Body of pancreas (tissue), 4 donors: Measurements from ENCODE around the gene MYRIP. TPM values are rescaled to one million over a fixed set of nuclear protein-coding genes. Genes with fewer than 3 reads are reported as not detected.

Experiments
- ATAC-seq: fragments of 150-250 bp; one replicate; pipeline ENCODE4 v1.9.1; 2016
- DNase-seq, 4 donors: peaks; one replicate each; pipeline ENCODE4 v3.0.0-alpha.2; 2019
- H3K27ac ChIP-seq, 4 donors: fragments of 200-600 bp; sonication (generic); 1 replicate in 3 of 4; 2 replicates in 1 of 4; pipeline versions ENCODE4 v1.5.1 to v1.6.1; 2016 to 2019; ENCODE audit warnings: mild to moderate bottlenecking in 1 of 4, mixed read lengths in 1 of 4, moderate library complexity in 1 of 4
- H3K27me3 ChIP-seq, 2 donors: fragments of 200-600 bp; sonication (generic); one replicate each; pipeline ENCODE4 v1.6.0; 2016; ENCODE audit warnings: mild to moderate bottlenecking in 1 of 2
- H3K36me3 ChIP-seq, 2 donors: fragments of 200-600 bp; sonication (generic); replicated peaks in 1 of 2; 2 replicates each; pipeline ENCODE4 v1.5.1; 2016; ENCODE audit warnings: low read depth in 2 of 2; ENCODE audit not compliant: insufficient read depth in 1 of 2
- H3K4me1 ChIP-seq: fragments of 200-600 bp; sonication (generic); one replicate; pipeline ENCODE4 v1.6.0; 2016
- H3K4me3 ChIP-seq, 2 donors: fragments of 200-600 bp; sonication (generic); 1 replicate in 1 of 2; 2 replicates in 1 of 2; pipeline ENCODE4 v1.5.1; 2016 to 2019
- H3K9me3 ChIP-seq, 3 donors: fragments of 200-600 bp; sonication (generic); 1 replicate in 2 of 3; 2 replicates in 1 of 3; pipeline ENCODE4 v1.5.1; 2016
- CTCF ChIP-seq, 7 experiments: fragments of 450-650 bp in 4 of 7; fragments of 200-600 bp in 3 of 7; sonication (generic) in 3 of 7; IDR thresholded peaks; one replicate each; pipeline ENCODE4 v1.5.1; 2016 to 2019; ENCODE audit warnings: antibody characterized with exemption in 7 of 7
- POLR2A ChIP-seq, 3 donors: fragments of 450-650 bp; IDR thresholded peaks; one replicate each; pipeline ENCODE4 v1.6.1; 2016; ENCODE audit warnings: antibody characterized with exemption in 3 of 3, mild to moderate bottlenecking in 2 of 3
- WGBS, 2 donors: methylation state at CpG; one replicate each; pipeline ENCODE4 v1.1.5; 2017; 5-methylcytosine and 5-hydroxymethylcytosine counted together
- intact Hi-C: fragments of 100-400 bp; cut with DNase I; formaldehyde crosslinking; loops from one replicate; pipeline ENCODE4 v1.15.1; 2023
- total RNA-seq, 2 donors: library from RNA; depleted of rRNA; stranded (reverse); fragments of >200 nt; gene quantifications; one replicate each; pipeline ENCODE4 v1.1.0, GENCODE V29; 2016

Gene MYRIP
- total RNA-seq, 2 donors from 2014 or later, result 5.2 to 12.5 TPM

- H3K4me1 ChIP-seq, result no peaks in the 10 kb centered on the region
- no peak overlapping the region for H3K4me3 ChIP-seq
- DNase-seq (no peak), ATAC-seq (no peak)
- WGBS, 2 donors, result 83 to 100% methylated on average over 1 to 3 of the region's 3 CpGs
- H3K27ac ChIP-seq, result no peak overlapping the region
- TF ChIP-seq POLR2A (IDR thresholded peaks at IDR 0.05), result no peak
- TF ChIP-seq CTCF (IDR thresholded peaks at IDR 0.05), result no peak
- H3K36me3 ChIP-seq, result no peaks in the 10 kb centered on the region
- intact Hi-C loops, result no loop called here
- no peaks in the 10 kb centered on the region for H3K9me3 ChIP-seq
- H3K27me3 ChIP-seq, result no peaks in the 10 kb centered on the region
Measured at GRCh38 chr3:39989746-39990145, 180.3 kb downstream of the MYRIP start.

GRCh38 chr3:39990532-39990931, 181.1 kb downstream of the MYRIP start:
- ATAC-seq (peak; percentile 62), DNase-seq (peak; percentile 28 to 61 (median 57))
- intact Hi-C loops, result no loop called here
- Histone ChIP-seq H3K4me1 (no peaks in the 10 kb centered on the region), H3K4me3 (no peak overlapping the region), H3K36me3 (no peaks in the 10 kb centered on the region), H3K27ac (no peak overlapping the region), H3K27me3 (no peaks in the 10 kb centered on the region), H3K9me3 (no peaks in the 10 kb centered on the region)
- 36 to 42% methylated on average over 1 of the region's 1 CpG for WGBS, 2 donors
- no peak for TF ChIP-seq POLR2A (IDR thresholded peaks at IDR 0.05)
- peak; percentile 37 to 70 (median 60) for TF ChIP-seq CTCF (IDR thresholded peaks at IDR 0.05)

GRCh38 chr3:40008796-40009195, 199.4 kb downstream of the MYRIP start:
- peaks cover 4% of the 10 kb centered on the region for H3K4me1 ChIP-seq
- TF ChIP-seq CTCF (IDR thresholded peaks at IDR 0.05) (no peak), POLR2A (IDR thresholded peaks at IDR 0.05) (no peak)
- 89 to 97% methylated on average over 3 of the region's 3 CpGs for WGBS, 2 donors

GRCh38 chr3:40009991-40010390, 200.6 kb downstream of the MYRIP start:
- intact Hi-C loops, result no loop called here
- Histone ChIP-seq H3K36me3 (no peaks in the 10 kb centered on the region), H3K9me3 (no peaks in the 10 kb centered on the region), H3K4me1 (peaks cover 4% of the 10 kb centered on the region), H3K27ac (no peak overlapping the region), H3K4me3 (no peak overlapping the region), H3K27me3 (no peaks in the 10 kb centered on the region)
- WGBS, 2 donors, result 75 to 87% methylated on average over 2 of the region's 2 CpGs
- TF ChIP-seq CTCF (IDR thresholded peaks at IDR 0.05), result no peak
- no peak for TF ChIP-seq POLR2A (IDR thresholded peaks at IDR 0.05)
- DNase-seq, result no peak
- no peak for ATAC-seq

More at GRCh38 chr3:40008796-40009195, 199.4 kb downstream of the MYRIP start:
- Histone ChIP-seq H3K9me3 (no peaks in the 10 kb centered on the region), H3K36me3 (no peaks in the 10 kb centered on the region), H3K27ac (no peak overlapping the region), H3K4me3 (no peak overlapping the region), H3K27me3 (no peaks in the 10 kb centered on the region)
- intact Hi-C loops, result no loop called here
- no peak for DNase-seq
- ATAC-seq, result no peak

GRCh38 chr3:40012381-40012780, 203.0 kb downstream of the MYRIP start:
- intact Hi-C loops, result no loop called here

More at GRCh38 chr3:40012381-40012780, 203.0 kb downstream of the MYRIP start:
- no peak overlapping the region for H3K27ac ChIP-seq
- WGBS, 2 donors, result 89 to 93% methylated on average over 3 of the region's 3 CpGs
- no peak for DNase-seq
- ATAC-seq, result no peak
- H3K4me3 ChIP-seq, result no peak overlapping the region
- H3K9me3 ChIP-seq, result no peaks in the 10 kb centered on the region
- TF ChIP-seq POLR2A (IDR thresholded peaks at IDR 0.05), result no peak
- no peaks in the 10 kb centered on the region for H3K36me3 ChIP-seq
- no peaks in the 10 kb centered on the region for H3K27me3 ChIP-seq
- H3K4me1 ChIP-seq, result peaks cover 4% of the 10 kb centered on the region
